MM.1S (cell line): ENCODE results near the gene PET117.

ENCODE experiments used
- CTCF ChIP-seq: fragments of 300-600 bp; sonication (generic); IDR thresholded peaks from 2 replicates; pipeline ENCODE4 v1.5.1; 2016; ENCODE audit warnings: antibody characterized with exemption, low read length, mixed read lengths
- EZH2 ChIP-seq: fragments of 300-600 bp; sonication (generic); optimal IDR thresholded peaks from 2 replicates; pipeline ENCODE3; 2017; ENCODE audit warnings: low read depth, mild to moderate bottlenecking, antibody characterized with exemption, low read length, mixed read lengths
- EZH2phosphoT487 ChIP-seq: fragments of 300-600 bp; sonication (generic); IDR thresholded peaks from 2 replicates; pipeline ENCODE4 v1.6.1; 2018; ENCODE audit warnings: antibody characterized with exemption, low read length

- TF ChIP-seq CTCF (no peak), EZH2 (no peak), EZH2phosphoT487 (no peak)
Observed at GRCh38 chr20:18188434-18188833, 50.8 kb downstream of the PET117 start.
